ENCODE measurements around the gene TMEM178B. TPM values are rescaled to one million over a fixed set of nuclear protein-coding genes. Genes with fewer than 3 reads are reported as not detected.

TMEM178B gene
- total RNA-seq, 2 donors from 2014 or later = 0.92 to 0.95 TPM

GRCh38 chr7:141389140-141389796, 315.4 kb downstream of the TMEM178B start:
- DNase-seq (ENCODE audit: low spot score) (no peak), ATAC-seq (ENCODE audit: insufficient number of reproducible peaks, low FRiP score, low read depth) (no peak)
- Histone ChIP-seq H3K27ac (no peak overlapping the region), H3K4me1 (ENCODE audit: control insufficient read depth in 1 of 2, low read depth in 2 of 2) (no peaks in the 10 kb centered on the region), H3K4me3 (no peak overlapping the region), H3K9me3 (no peaks in the 10 kb centered on the region), H3K27me3 (replicated peaks; ENCODE audit: insufficient read depth) (no peaks in the 10 kb centered on the region), H3K36me3 (no peaks in the 10 kb centered on the region)
- TF ChIP-seq CTCF (IDR thresholded peaks at IDR 0.05) = no peak

GRCh38 chr7:141390339-141390738, 316.5 kb downstream of the TMEM178B start:
- Histone ChIP-seq H3K36me3 (no peaks in the 10 kb centered on the region), H3K4me3 (no peak overlapping the region), H3K9me3 (no peaks in the 10 kb centered on the region), H3K27me3 (replicated peaks; ENCODE audit: insufficient read depth) (no peaks in the 10 kb centered on the region), H3K27ac (no peak overlapping the region), H3K4me1 (ENCODE audit: control insufficient read depth in 1 of 2, low read depth in 2 of 2) (no peaks in the 10 kb centered on the region)
- TF ChIP-seq CTCF (IDR thresholded peaks at IDR 0.05) = no peak
- no peak for DNase-seq (ENCODE audit: low spot score)
- no peak for ATAC-seq (ENCODE audit: insufficient number of reproducible peaks, low FRiP score, low read depth)

GRCh38 chr7:141393056-141393455, 319.2 kb downstream of the TMEM178B start:
- no peaks in the 10 kb centered on the region for H3K4me1 ChIP-seq (ENCODE audit: control insufficient read depth in 1 of 2, low read depth in 2 of 2)
- TF ChIP-seq CTCF (IDR thresholded peaks at IDR 0.05) = no peak
- H3K4me3 ChIP-seq = no peak overlapping the region
- ATAC-seq (ENCODE audit: insufficient number of reproducible peaks, low FRiP score, low read depth) (no peak), DNase-seq (ENCODE audit: low spot score) (no peak)
- no peaks in the 10 kb centered on the region for H3K36me3 ChIP-seq
- no peak overlapping the region for H3K27ac ChIP-seq
- H3K9me3 ChIP-seq = no peaks in the 10 kb centered on the region
- H3K27me3 ChIP-seq (replicated peaks; ENCODE audit: insufficient read depth) = no peaks in the 10 kb centered on the region

GRCh38 chr7:141397236-141398163, 323.6 kb downstream of the TMEM178B start:
- H3K27ac ChIP-seq = no peak overlapping the region
- no peak for ATAC-seq (ENCODE audit: insufficient number of reproducible peaks, low FRiP score, low read depth)
- TF ChIP-seq CTCF (IDR thresholded peaks at IDR 0.05) = no peak

GRCh38 chr7:141400356-141400755, 326.5 kb downstream of the TMEM178B start:
- Histone ChIP-seq H3K36me3 (no peaks in the 10 kb centered on the region), H3K4me3 (no peak overlapping the region), H3K9me3 (no peaks in the 10 kb centered on the region), H3K27me3 (replicated peaks; ENCODE audit: insufficient read depth) (no peaks in the 10 kb centered on the region), H3K4me1 (ENCODE audit: control insufficient read depth in 1 of 2, low read depth in 2 of 2) (no peaks in the 10 kb centered on the region), H3K27ac (no peak overlapping the region)
- DNase-seq (ENCODE audit: low spot score) = no peak
- no peak for TF ChIP-seq CTCF (IDR thresholded peaks at IDR 0.05)
- no peak for ATAC-seq (ENCODE audit: insufficient number of reproducible peaks, low FRiP score, low read depth)

More at GRCh38 chr7:141397236-141398163, 323.6 kb downstream of the TMEM178B start:
- Histone ChIP-seq H3K4me1 (ENCODE audit: control insufficient read depth in 1 of 2, low read depth in 2 of 2) (no peaks in the 10 kb centered on the region), H3K27me3 (replicated peaks; ENCODE audit: insufficient read depth) (no peaks in the 10 kb centered on the region), H3K4me3 (no peak overlapping the region), H3K9me3 (no peaks in the 10 kb centered on the region), H3K36me3 (no peaks in the 10 kb centered on the region)
- no peak for DNase-seq (ENCODE audit: low spot score)
